Kidney epithelial cell (primary cell): ENCODE measurements around the gene DIPK1A. TPM values are rescaled to one million over a fixed set of nuclear protein-coding genes. Genes with fewer than 3 reads are reported as not detected.

Experiments used
- DNase-seq: peaks from one replicate; pipeline ENCODE4 v3.0.0-alpha.2; 2010; ENCODE audit warnings: low read depth
- H3K27me3 ChIP-seq: 2 replicates; pipeline ENCODE4 v1.6.0; 2011; ENCODE audit warnings: low read length; ENCODE audit not compliant: control insufficient read depth, insufficient read depth
- H3K36me3 ChIP-seq: 2 replicates; pipeline ENCODE4 v1.5.1; 2011; ENCODE audit warnings: low read length; ENCODE audit not compliant: control insufficient read depth, insufficient read depth
- H3K4me3 ChIP-seq: 2 replicates; pipeline ENCODE4 v1.5.1; 2011; ENCODE audit warnings: low read depth, mild to moderate bottlenecking, control low read depth, low read length
- total RNA-seq: library from RNA; depleted of rRNA; stranded (reverse); fragments of >200 nt; gene quantifications from 2 replicates; pipeline ENCODE4 v1.2.3, GENCODE V29; 2015
- TF ChIP-seq, protein P1 (sequence below): IDR thresholded peaks from 2 replicates; pipeline ENCODE4 v1.5.1; 2011; ENCODE audit warnings: mild to moderate bottlenecking, moderate library complexity, low read length, control low read depth, inconsistent platforms; ENCODE audit not compliant: insufficient read depth, poor library complexity, severe bottlenecking

Gene DIPK1A
- total RNA-seq, 1 donor from 2014 or later = 1.8 TPM

DNA sequence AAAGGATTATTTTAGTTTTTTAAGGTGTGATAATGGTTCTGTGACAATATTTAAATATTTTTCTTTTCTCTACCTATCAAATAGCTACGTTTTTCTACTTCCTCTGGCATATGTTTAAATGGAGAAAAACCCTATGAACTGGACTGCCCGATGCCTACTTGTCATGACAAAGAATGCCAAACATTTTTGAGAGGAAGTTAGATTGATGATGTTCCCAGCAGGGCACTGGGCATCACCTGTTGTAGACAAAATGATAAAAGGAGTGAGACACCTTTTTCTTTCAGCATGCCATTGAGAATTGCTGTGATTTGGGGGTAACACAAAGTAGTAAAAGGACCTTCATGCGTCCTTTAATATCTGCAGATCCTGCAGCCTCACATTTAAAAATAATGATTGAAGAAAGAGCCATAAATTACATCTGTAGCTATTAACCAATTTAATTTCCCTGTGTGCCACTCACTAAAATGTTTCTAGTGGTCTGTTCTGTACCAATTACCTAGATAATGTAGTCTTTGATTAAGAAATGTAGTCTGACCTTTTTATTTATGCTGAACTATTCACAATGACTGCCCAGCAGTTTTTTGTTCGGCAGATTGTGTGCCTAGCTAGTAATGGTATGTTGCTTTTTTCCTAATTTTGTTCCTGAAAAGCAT lies 81.8 kb downstream of the DIPK1A start:
- no peak overlapping the region for H3K4me3 ChIP-seq
- DNase-seq = no peak
- H3K36me3 ChIP-seq = no peaks in the 10 kb centered on the region
- no peaks in the 10 kb centered on the region for H3K27me3 ChIP-seq
- TF ChIP-seq, protein P1, sequence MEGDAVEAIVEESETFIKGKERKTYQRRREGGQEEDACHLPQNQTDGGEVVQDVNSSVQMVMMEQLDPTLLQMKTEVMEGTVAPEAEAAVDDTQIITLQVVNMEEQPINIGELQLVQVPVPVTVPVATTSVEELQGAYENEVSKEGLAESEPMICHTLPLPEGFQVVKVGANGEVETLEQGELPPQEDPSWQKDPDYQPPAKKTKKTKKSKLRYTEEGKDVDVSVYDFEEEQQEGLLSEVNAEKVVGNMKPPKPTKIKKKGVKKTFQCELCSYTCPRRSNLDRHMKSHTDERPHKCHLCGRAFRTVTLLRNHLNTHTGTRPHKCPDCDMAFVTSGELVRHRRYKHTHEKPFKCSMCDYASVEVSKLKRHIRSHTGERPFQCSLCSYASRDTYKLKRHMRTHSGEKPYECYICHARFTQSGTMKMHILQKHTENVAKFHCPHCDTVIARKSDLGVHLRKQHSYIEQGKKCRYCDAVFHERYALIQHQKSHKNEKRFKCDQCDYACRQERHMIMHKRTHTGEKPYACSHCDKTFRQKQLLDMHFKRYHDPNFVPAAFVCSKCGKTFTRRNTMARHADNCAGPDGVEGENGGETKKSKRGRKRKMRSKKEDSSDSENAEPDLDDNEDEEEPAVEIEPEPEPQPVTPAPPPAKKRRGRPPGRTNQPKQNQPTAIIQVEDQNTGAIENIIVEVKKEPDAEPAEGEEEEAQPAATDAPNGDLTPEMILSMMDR = no peak

DNA sequence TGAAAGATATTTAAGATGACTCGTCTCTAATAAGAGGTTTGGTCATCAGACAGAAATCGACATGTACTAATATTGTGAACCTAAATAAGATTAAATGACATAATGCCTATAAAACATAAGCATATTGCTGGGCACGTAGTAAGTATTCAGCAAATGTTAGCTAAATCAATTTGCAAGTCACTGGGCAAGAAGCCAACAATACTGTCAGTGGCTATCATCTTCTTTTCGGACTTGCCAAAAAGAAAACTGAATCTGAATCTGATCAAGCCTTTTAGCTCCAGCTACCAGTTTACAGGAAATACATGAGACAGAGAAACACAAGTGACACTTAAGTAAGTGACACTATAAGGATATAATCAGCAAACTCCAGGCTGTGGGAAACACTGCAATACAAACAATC lies 83.5 kb downstream of the DIPK1A start:
- Histone ChIP-seq H3K36me3 (no peaks in the 10 kb centered on the region), H3K27me3 (no peaks in the 10 kb centered on the region), H3K4me3 (no peak overlapping the region)
- TF ChIP-seq, protein P1 = no peak
- no peak for DNase-seq

DNA sequence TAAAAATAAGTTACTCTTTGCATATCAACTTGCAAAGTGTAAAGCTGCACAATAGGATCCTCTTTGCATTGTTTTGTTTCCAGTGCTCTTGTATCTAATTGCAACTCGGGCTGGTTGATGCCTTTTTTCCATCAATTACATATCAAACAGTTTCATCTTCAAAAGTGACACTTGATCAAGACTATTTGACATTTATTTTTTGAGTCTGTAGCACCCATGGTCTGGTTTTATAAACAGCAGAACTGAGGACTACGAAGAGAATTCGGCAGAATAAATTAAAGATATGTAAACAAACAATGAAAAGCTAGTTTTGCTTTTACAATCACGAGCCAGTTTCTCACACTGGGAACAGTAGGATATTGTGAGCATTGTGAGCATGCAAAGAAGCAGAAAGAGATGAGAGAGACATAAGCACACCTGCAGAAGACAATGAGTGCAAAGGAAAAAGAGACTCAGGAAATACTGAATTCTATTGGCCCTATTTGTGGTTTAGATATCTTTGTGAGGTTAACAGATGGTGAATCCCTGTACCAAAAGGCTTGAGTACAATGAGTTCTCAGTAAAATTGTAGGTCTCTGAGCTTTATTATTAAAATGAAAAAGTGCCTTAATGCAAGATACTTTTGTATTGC lies 84.1 kb downstream of the DIPK1A start:
- no peak overlapping the region for H3K4me3 ChIP-seq
- no peaks in the 10 kb centered on the region for H3K36me3 ChIP-seq
- no peak for DNase-seq
- TF ChIP-seq, protein P1 = no peak
- no peaks in the 10 kb centered on the region for H3K27me3 ChIP-seq

DNA sequence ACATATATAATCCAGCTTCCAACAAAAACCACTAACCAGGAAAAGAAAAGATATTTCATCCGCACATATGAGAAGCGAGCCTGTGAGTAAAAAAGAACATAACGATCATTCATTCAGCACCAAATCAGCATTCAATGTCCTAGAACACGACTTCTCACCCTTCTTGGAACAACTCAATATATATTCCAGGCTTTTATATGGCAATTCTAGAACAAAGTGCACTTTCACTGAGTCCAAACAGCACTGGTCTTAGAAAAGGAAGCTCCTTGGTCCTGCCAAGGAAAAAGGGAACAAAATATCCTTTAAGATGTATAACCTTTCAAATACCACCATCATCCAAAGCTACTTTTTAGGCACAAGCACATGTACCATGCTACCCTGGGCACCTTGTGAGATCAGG lies 84.9 kb downstream of the DIPK1A start:
- H3K4me3 ChIP-seq = no peak overlapping the region
- TF ChIP-seq, protein P1 = no peak

DNA sequence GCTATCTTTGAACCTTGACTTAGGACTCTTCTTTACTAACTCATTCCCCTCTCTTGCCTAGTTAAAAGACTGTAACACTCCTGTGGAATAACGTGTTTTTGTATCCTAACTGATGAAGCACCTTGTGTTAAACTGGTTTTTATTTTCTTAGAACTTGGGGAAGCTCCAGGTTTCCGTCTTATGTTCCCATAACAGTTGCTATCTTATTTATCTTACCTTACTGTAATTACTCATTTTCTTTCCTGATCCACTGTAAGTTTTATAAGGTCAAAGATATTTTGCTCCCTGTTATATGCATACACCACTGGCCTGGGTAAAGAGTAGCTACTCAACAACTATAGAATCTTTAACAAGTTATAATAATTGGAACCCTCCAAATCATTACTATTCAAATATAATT lies 86.3 kb downstream of the DIPK1A start:
- Histone ChIP-seq H3K27me3 (no peaks in the 10 kb centered on the region), H3K36me3 (no peaks in the 10 kb centered on the region), H3K4me3 (no peak overlapping the region)
- TF ChIP-seq, protein P1 = no peak
- DNase-seq = no peak

More for the DNA sequence above, 84.9 kb downstream of the DIPK1A start:
- DNase-seq = no peak
- no peaks in the 10 kb centered on the region for H3K36me3 ChIP-seq
- H3K27me3 ChIP-seq = no peaks in the 10 kb centered on the region

DNA sequence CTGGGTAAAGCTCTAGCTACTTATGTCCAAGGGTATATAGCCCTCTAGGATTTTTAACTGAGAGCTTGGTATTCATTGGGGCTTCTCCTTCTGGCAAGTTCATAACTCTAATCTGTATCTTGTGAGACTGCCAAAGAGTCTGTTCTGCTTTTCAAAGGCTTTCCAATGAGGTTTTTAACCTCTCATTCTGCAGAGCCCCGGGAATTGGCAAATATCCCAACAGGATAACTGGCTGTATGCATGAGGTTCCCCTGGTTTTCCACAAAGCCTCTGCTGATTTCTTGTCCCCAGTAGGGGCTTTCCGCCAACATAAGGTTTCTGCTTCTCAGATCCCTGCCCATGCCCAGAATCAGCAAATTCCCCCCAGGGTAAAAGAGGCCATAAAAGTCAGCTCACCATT lies 88.5 kb downstream of the DIPK1A start:
- DNase-seq = no peak
- TF ChIP-seq, protein P1 = no peak

More for the DNA sequence above, 88.5 kb downstream of the DIPK1A start:
- H3K4me3 ChIP-seq = no peak overlapping the region
- no peaks in the 10 kb centered on the region for H3K27me3 ChIP-seq
- H3K36me3 ChIP-seq = no peaks in the 10 kb centered on the region
